GM23338 (cell line): ENCODE data around the gene ZFR. TPM values are rescaled to one million over a fixed set of nuclear protein-coding genes. Genes with fewer than 3 reads are reported as not detected.

Source experiments
- ATAC-seq: fragments of 200-7000 bp; cut with Tn5 transposase; 3 replicates; pipeline ENCODE4 v1.9.1; 2020
- DNase-seq: peaks from one replicate; pipeline ENCODE4 v3.0.0-alpha.2; 2015; ENCODE audit warnings: low spot score
- H2AFZ ChIP-seq: fragments of 200-600 bp; sonication (generic); 2 replicates; pipeline ENCODE4 v1.8.0; 2016; ENCODE audit warnings: antibody characterized with exemption, mild to moderate bottlenecking, moderate library complexity
- H3F3A ChIP-seq: fragments of 200-600 bp; sonication (generic); replicated peaks from 2 replicates; pipeline ENCODE4 v1.8.0; 2017; ENCODE audit warnings: antibody characterized with exemption, mixed run types, low read depth
- H3K27ac ChIP-seq: fragments of 200-600 bp; sonication (generic); 2 replicates; pipeline ENCODE4 v1.6.1; 2016; ENCODE audit warnings: low read depth
- H3K27me3 ChIP-seq: fragments of 200-600 bp; sonication (generic); 2 replicates; pipeline ENCODE4 v1.8.0; 2016; ENCODE audit warnings: mild to moderate bottlenecking, mixed run types, moderate library complexity; ENCODE audit not compliant: insufficient read depth
- H3K36me3 ChIP-seq: fragments of 200-600 bp; sonication (generic); 2 replicates; pipeline ENCODE4 v1.8.0; 2016; ENCODE audit warnings: mild to moderate bottlenecking; ENCODE audit not compliant: insufficient read depth
- H3K4me1 ChIP-seq: fragments of 200-600 bp; sonication (generic); 2 replicates; pipeline ENCODE4 v1.8.0; 2016; ENCODE audit warnings: mild to moderate bottlenecking, moderate library complexity; ENCODE audit not compliant: insufficient read depth
- H3K4me2 ChIP-seq: fragments of 200-600 bp; sonication (generic); 2 replicates; pipeline ENCODE4 v1.7.1; 2017; ENCODE audit warnings: mixed run types
- H3K4me3 ChIP-seq: fragments of 200-600 bp; sonication (generic); 2 replicates; pipeline ENCODE4 v1.6.1; 2016; ENCODE audit warnings: mixed run types
- H3K79me2 ChIP-seq: fragments of 200-600 bp; sonication (generic); replicated peaks from 2 replicates; pipeline ENCODE4 v1.8.0; 2017; ENCODE audit warnings: mild to moderate bottlenecking; ENCODE audit not compliant: insufficient read depth
- H3K9me2 ChIP-seq: fragments of 200-600 bp; sonication (generic); 2 replicates; pipeline ENCODE4 v1.8.0; 2017; ENCODE audit not compliant: insufficient read depth
- H4K20me1 ChIP-seq: fragments of 200-600 bp; sonication (generic); replicated peaks from 2 replicates; pipeline ENCODE4 v1.8.0; 2017; ENCODE audit warnings: mild to moderate bottlenecking; ENCODE audit not compliant: insufficient read depth
- H3K27ac Mint-ChIP-seq: 2 replicates; pipeline ENCODE4 v1.8.0; 2020; ENCODE audit warnings: inconsistent platforms, mild to moderate bottlenecking, moderate library complexity, mixed read lengths
- H3K27me3 Mint-ChIP-seq: 3 replicates; pipeline ENCODE4 v1.8.0; 2022; ENCODE audit warnings: low read depth, mild to moderate bottlenecking, moderate library complexity, mixed read lengths, inconsistent platforms; ENCODE audit not compliant: insufficient read depth, poor library complexity
- H3K36me3 Mint-ChIP-seq: 3 replicates; pipeline ENCODE4 v1.8.0; 2021; ENCODE audit warnings: low read depth, mild to moderate bottlenecking, inconsistent platforms, moderate library complexity, mixed read lengths
- H3K4me1 Mint-ChIP-seq: 3 replicates; pipeline ENCODE4 v1.8.0; 2020; ENCODE audit warnings: mild to moderate bottlenecking, inconsistent platforms, mixed read lengths
- H3K4me3 Mint-ChIP-seq: 3 replicates; pipeline ENCODE4 v1.8.0; 2021; ENCODE audit warnings: moderate library complexity, mild to moderate bottlenecking, inconsistent platforms, mixed read lengths
- H3K9me3 Mint-ChIP-seq: 3 replicates; pipeline ENCODE4 v1.8.0; 2020; ENCODE audit warnings: moderate library complexity, mild to moderate bottlenecking, inconsistent platforms, mixed read lengths
- CREB1 ChIP-seq: fragments of 250-450 bp; sonication (Bioruptor Pico); IDR thresholded peaks from 2 replicates; pipeline ENCODE4 v1.5.0; 2020; ENCODE audit warnings: low read depth, mild to moderate bottlenecking, moderate library complexity
- CTCF ChIP-seq, 2 experiments: fragments of 200-600 bp in 1 of 2; sonication (generic) in 1 of 2; conservative IDR thresholded peaks; 2 replicates each; pipeline versions ENCODE4 v1.5.1 to v1.6.1; 2016 to 2017; ENCODE audit warnings: antibody characterized with exemption in 2 of 2, low read depth in 2 of 2, mild to moderate bottlenecking in 2 of 2, moderate library complexity in 1 of 2
- ETS1 ChIP-seq: IDR thresholded peaks from 2 replicates; pipeline ENCODE4 v1.6.1; 2016; ENCODE audit warnings: antibody characterized with exemption
- EZH2 ChIP-seq: fragments of 200-600 bp; sonication (generic); IDR thresholded peaks from one replicate; pipeline ENCODE4 v1.8.0; 2017; ENCODE audit warnings: antibody characterized with exemption, mild to moderate bottlenecking, low read depth; ENCODE audit not compliant: unreplicated experiment
- EZH2phosphoT487 ChIP-seq: fragments of 200-600 bp; sonication (generic); IDR thresholded peaks from one replicate; pipeline ENCODE4 v1.8.1; 2018; ENCODE audit warnings: antibody characterized with exemption; ENCODE audit not compliant: unreplicated experiment
- JUNB ChIP-seq: IDR thresholded peaks from one replicate; pipeline ENCODE4 v1.6.1; 2016; ENCODE audit warnings: antibody characterized with exemption; ENCODE audit not compliant: unreplicated experiment
- ZNF114 ChIP-seq: fragments of 250-450 bp; sonication (Bioruptor Pico); IDR thresholded peaks from 2 replicates; pipeline ENCODE4 v1.5.0; 2020; ENCODE audit warnings: mild to moderate bottlenecking, moderate library complexity
- ZNF331 ChIP-seq: fragments of 250-450 bp; sonication (Bioruptor Pico); IDR thresholded peaks from 2 replicates; pipeline ENCODE4 v1.5.0; 2020; ENCODE audit warnings: low read depth, mild to moderate bottlenecking, moderate library complexity
- ZNF462 ChIP-seq: fragments of 250-450 bp; sonication (Bioruptor Pico); IDR thresholded peaks from 2 replicates; pipeline ENCODE4 v1.5.0; 2020; ENCODE audit warnings: mild to moderate bottlenecking, moderate library complexity
- polyA plus RNA-seq: library from polyadenylated mRNA; unstranded; fragments of >200 nt; fragmentation: Nextera tagmentation; extraction: Ambion mirVana; gene quantifications from 2 replicates; pipeline ENCODE4 v1.2.1, GENCODE V29; 2016
- total RNA-seq: library from RNA; depleted of rRNA; stranded (reverse); fragments of >200 nt; shearing (Covaris generic); gene quantifications from 2 replicates; pipeline ENCODE4 v1.2.3, GENCODE V29; 2014

ZFR gene
- total and polyA plus RNA-seq, 2 experiments from 2014 or later: 92.4 to 103 TPM

GRCh38 chr5:32455311-32455710 is 10.8 kb upstream of the ZFR start:
- H2AFZ ChIP-seq: no peak overlapping the region
- H3K4me2 ChIP-seq: no peak overlapping the region
- Mint-ChIP-seq H3K36me3 (no peaks in the 10 kb centered on the region), H3K4me1 (no peaks in the 10 kb centered on the region), H3K4me3 (no peak overlapping the region), H3K9me3 (peaks cover 7% of the 10 kb centered on the region; the same call in 2 of the 3 replicates), H3K27me3 (peaks cover 6% of the 10 kb centered on the region), H3K27ac (no peak overlapping the region)
- H3K4me3 ChIP-seq: no peak overlapping the region
- H3F3A ChIP-seq: no peaks in the 10 kb centered on the region
- H4K20me1 ChIP-seq: no peaks in the 10 kb centered on the region
- TF ChIP-seq ETS1 (no peak), ZNF331 (CRISPR knock-in tag) (no peak), EZH2 (no peak), EZH2phosphoT487 (no peak), ZNF462 (CRISPR knock-in tag) (no peak), CREB1 (no peak), CTCF (conservative IDR thresholded peaks at IDR 0.05; ENCODE audit: low read depth in 2 of 2) (no peak), JUNB (no peak), ZNF114 (no peak)
- no peaks in the 10 kb centered on the region for H3K27me3 ChIP-seq
- H3K27ac ChIP-seq: no peak overlapping the region
- H3K79me2 ChIP-seq: no peaks in the 10 kb centered on the region
- H3K36me3 ChIP-seq: no peaks in the 10 kb centered on the region
- DNase-seq: no peak
- 0 out of 2 replicates have a peak, but pooled peaks cover 4% of the 10 kb centered on the region for H3K9me2 ChIP-seq
- H3K4me1 ChIP-seq: no peaks in the 10 kb centered on the region
- no peak for ATAC-seq
